H9 (cell line): ENCODE data around the gene CTNNA3. TPM values are rescaled to one million over a fixed set of nuclear protein-coding genes. Genes with fewer than 3 reads are reported as not detected.

Source experiments
- DNase-seq: peaks from one replicate; pipeline ENCODE4 v3.0.0-alpha.2; 2017
- H2AFZ ChIP-seq: one replicate; pipeline ENCODE4 v1.6.1; 2013; ENCODE audit warnings: mild to moderate bottlenecking, low read length, control low read depth, moderate library complexity
- H2AK5ac ChIP-seq: 2 replicates; pipeline ENCODE4 v1.6.1; 2013; ENCODE audit warnings: low read length, control low read depth, mixed read lengths; ENCODE audit not compliant: insufficient read length
- H2BK120ac ChIP-seq: one replicate; pipeline ENCODE4 v1.6.1; 2013; ENCODE audit warnings: low read depth, mild to moderate bottlenecking, low read length, control low read depth, inconsistent platforms; ENCODE audit not compliant: poor library complexity, severe bottlenecking
- H2BK12ac ChIP-seq: 2 replicates; pipeline ENCODE4 v1.6.1; 2013; ENCODE audit warnings: low read length, control low read depth, mixed read lengths, low read depth; ENCODE audit not compliant: insufficient read length
- H2BK15ac ChIP-seq: 2 replicates; pipeline ENCODE4 v1.6.1; 2013; ENCODE audit warnings: low read depth, low read length, control low read depth
- H2BK20ac ChIP-seq: one replicate; pipeline ENCODE4 v1.6.1; 2013; ENCODE audit warnings: low read depth, mild to moderate bottlenecking, low read length, control low read depth, inconsistent platforms; ENCODE audit not compliant: poor library complexity, severe bottlenecking
- H2BK5ac ChIP-seq: 2 replicates; pipeline ENCODE4 v1.6.1; 2013; ENCODE audit warnings: low read length, control low read depth, mixed read lengths; ENCODE audit not compliant: insufficient read length
- H3K14ac ChIP-seq: 2 replicates; pipeline ENCODE4 v1.6.1; 2013; ENCODE audit warnings: low read length, control low read depth; ENCODE audit not compliant: insufficient read depth
- H3K18ac ChIP-seq: 2 replicates; pipeline ENCODE4 v1.6.1; 2013; ENCODE audit warnings: low read depth, mild to moderate bottlenecking, mixed read lengths, low read length, control low read depth; ENCODE audit not compliant: insufficient read length
- H3K23ac ChIP-seq: 2 replicates; pipeline ENCODE4 v1.6.1; 2013; ENCODE audit warnings: low read length, control low read depth, mixed read lengths, low read depth; ENCODE audit not compliant: insufficient read length
- H3K23me2 ChIP-seq: 2 replicates; pipeline ENCODE4 v1.6.1; 2013; ENCODE audit warnings: low read depth, mild to moderate bottlenecking, mixed read lengths, low read length, control low read depth; ENCODE audit not compliant: insufficient read length, poor library complexity, severe bottlenecking
- H3K27ac ChIP-seq: 2 replicates; pipeline ENCODE4 v1.5.1; 2013; ENCODE audit warnings: low read length, control low read depth, mixed read lengths, low read depth; ENCODE audit not compliant: insufficient read length
- H3K27me3 ChIP-seq: 2 replicates; pipeline ENCODE4 v1.6.1; 2013; ENCODE audit warnings: low read length, control low read depth, inconsistent platforms; ENCODE audit not compliant: insufficient read depth
- H3K4ac ChIP-seq: 2 replicates; pipeline ENCODE4 v1.6.1; 2013; ENCODE audit warnings: low read depth, mild to moderate bottlenecking, control low read depth, inconsistent platforms, low read length, moderate library complexity
- H3K4me1 ChIP-seq: 2 replicates; pipeline ENCODE4 v1.6.1; 2013; ENCODE audit warnings: low read length, control low read depth, inconsistent platforms; ENCODE audit not compliant: insufficient read depth
- H3K4me2 ChIP-seq: 2 replicates; pipeline ENCODE4 v1.6.1; 2013; ENCODE audit warnings: low read length, control low read depth, mixed read lengths; ENCODE audit not compliant: insufficient read length, insufficient read depth
- H3K56ac ChIP-seq: 2 replicates; pipeline ENCODE4 v1.6.1; 2013; ENCODE audit warnings: low read depth, mild to moderate bottlenecking, mixed read lengths, low read length, control low read depth; ENCODE audit not compliant: insufficient read length
- H3K79me1 ChIP-seq: 2 replicates; pipeline ENCODE4 v1.6.1; 2013; ENCODE audit warnings: low read depth, mild to moderate bottlenecking, moderate library complexity, low read length, control low read depth, inconsistent platforms; ENCODE audit not compliant: insufficient read depth, poor library complexity, severe bottlenecking
- H3K79me2 ChIP-seq: 2 replicates; pipeline ENCODE4 v1.6.1; 2013; ENCODE audit warnings: low read length, control low read depth, inconsistent platforms; ENCODE audit not compliant: insufficient read depth
- H3K9ac ChIP-seq: 2 replicates; pipeline ENCODE4 v1.6.1; 2013; ENCODE audit warnings: low read length, control low read depth, mixed read lengths; ENCODE audit not compliant: insufficient read length; ENCODE audit errors: extremely low read depth
- H3K9me3 ChIP-seq: one replicate; pipeline ENCODE4 v1.6.1; 2013; ENCODE audit warnings: low read depth, low read length, inconsistent platforms; ENCODE audit not compliant: control insufficient read depth
- H3T11ph ChIP-seq: one replicate; pipeline ENCODE4 v1.6.1; 2013; ENCODE audit warnings: mild to moderate bottlenecking, low read length, control low read depth, inconsistent platforms
- H4K20me1 ChIP-seq: one replicate; pipeline ENCODE4 v1.6.1; 2013; ENCODE audit not compliant: control insufficient read depth, insufficient read length, insufficient read depth
- H4K5ac ChIP-seq: 2 replicates; pipeline ENCODE4 v1.6.1; 2013; ENCODE audit warnings: low read depth, mild to moderate bottlenecking, mixed read lengths, low read length, control low read depth; ENCODE audit not compliant: insufficient read length
- H4K8ac ChIP-seq: replicated peaks from 2 replicates; pipeline ENCODE4 v1.6.1; 2013; ENCODE audit warnings: low read length, control low read depth, mixed read lengths, low read depth; ENCODE audit not compliant: insufficient read length
- H4K91ac ChIP-seq: 2 replicates; pipeline ENCODE4 v1.6.1; 2013; ENCODE audit warnings: low read depth, mild to moderate bottlenecking, moderate library complexity, mixed read lengths, low read length, control low read depth; ENCODE audit not compliant: insufficient read length
- H3K27ac Mint-ChIP-seq, 3 experiments: 2 replicates in 2 of 3; 3 replicates in 1 of 3; pipeline ENCODE4 v1.8.0; 2020 to 2021; ENCODE audit warnings: mixed read lengths in 3 of 3, mild to moderate bottlenecking in 1 of 3, moderate library complexity in 1 of 3
- H3K27me3 Mint-ChIP-seq: 2 replicates; pipeline ENCODE4 v1.8.0; 2021; ENCODE audit warnings: low read depth, mild to moderate bottlenecking, moderate library complexity, mixed read lengths
- H3K36me3 Mint-ChIP-seq, 3 experiments: 2 replicates in 2 of 3; 3 replicates in 1 of 3; pipeline ENCODE4 v1.8.0; 2020 to 2021; ENCODE audit warnings: low read depth in 3 of 3, mixed read lengths in 3 of 3; ENCODE audit not compliant: insufficient read depth in 1 of 3
- H3K4me1 Mint-ChIP-seq, 2 experiments: 2 replicates each; pipeline ENCODE4 v1.8.0; 2020; ENCODE audit warnings: mixed read lengths in 2 of 2
- H3K4me3 Mint-ChIP-seq, 2 experiments: 2 replicates in 1 of 2; 3 replicates in 1 of 2; pipeline ENCODE4 v1.8.0; 2020 to 2021; ENCODE audit warnings: mild to moderate bottlenecking in 2 of 2, mixed read lengths in 2 of 2, moderate library complexity in 1 of 2
- H3K9me3 Mint-ChIP-seq, 2 experiments: 2 replicates in 1 of 2; 3 replicates in 1 of 2; pipeline ENCODE4 v1.8.0; 2020; ENCODE audit warnings: mild to moderate bottlenecking in 2 of 2, mixed read lengths in 2 of 2, moderate library complexity in 1 of 2
- CTCF ChIP-seq: fragments of 200-600 bp; sonication (generic); conservative IDR thresholded peaks from 3 replicates; pipeline ENCODE4 v1.8.0; 2021; ENCODE audit warnings: antibody characterized with exemption, mild to moderate bottlenecking
- WGBS: extraction: QIAGEN DNeasy Blood & Tissue Kit; methylation state at CpG from one replicate; pipeline ENCODE4 v1.1.7; 2013; ENCODE audit warnings: missing lambda C conversion rate, low lambda C conversion rate, mixed read lengths; ENCODE audit not compliant: insufficient read length; ENCODE audit errors: extremely low coverage; 5-methylcytosine and 5-hydroxymethylcytosine counted together
- total RNA-seq: library from RNA; stranded (reverse); gene quantifications from 2 replicates; pipeline ENCODE4 v1.2.1, GENCODE V29; 2021

The CTNNA3 gene
- total RNA-seq, 1 experiment from 2014 or later = 3.3 TPM

GRCh38 chr10:66680886-66681285 lies 1015.1 kb downstream of the CTNNA3 start:
- Mint-ChIP-seq H3K4me3 (no peak overlapping the region), H3K27ac (no peak overlapping the region), H3K27me3 (no peaks in the 10 kb centered on the region), H3K4me1 (no peaks in the 10 kb centered on the region), H3K9me3 (no peaks in the 10 kb centered on the region), H3K36me3 (no peaks in the 10 kb centered on the region)
- H3K14ac ChIP-seq = no peak overlapping the region
- no peaks in the 10 kb centered on the region for H3K23me2 ChIP-seq
- H3T11ph ChIP-seq = no peak overlapping the region
- no peaks in the 10 kb centered on the region for H4K20me1 ChIP-seq
- no peaks in the 10 kb centered on the region for H3K79me1 ChIP-seq
- H3K79me2 ChIP-seq = no peaks in the 10 kb centered on the region
- no peak for DNase-seq
- no peak overlapping the region for H4K5ac ChIP-seq
- no peaks in the 10 kb centered on the region for H3K9me3 ChIP-seq
- H3K27me3 ChIP-seq = no peaks in the 10 kb centered on the region
- H3K56ac ChIP-seq = no peak overlapping the region
- no peak overlapping the region for H2BK20ac ChIP-seq
- no peak overlapping the region for H2BK12ac ChIP-seq
- H2BK120ac ChIP-seq = no peak overlapping the region
- H3K4ac ChIP-seq = no peak overlapping the region
- TF ChIP-seq CTCF = no peak
- no peak overlapping the region for H3K9ac ChIP-seq
- H3K4me1 ChIP-seq = no peaks in the 10 kb centered on the region
- H3K4me2 ChIP-seq = no peak overlapping the region
- no peak overlapping the region for H3K18ac ChIP-seq
- H2AK5ac ChIP-seq = no peak overlapping the region
- H3K27ac ChIP-seq = no peak overlapping the region
- H4K91ac ChIP-seq = no peak overlapping the region
- no peak overlapping the region for H3K23ac ChIP-seq
- H2BK5ac ChIP-seq = no peak overlapping the region
- H2AFZ ChIP-seq = no peak overlapping the region
- H2BK15ac ChIP-seq = no peak overlapping the region
- no CpG with 5 or more reads among the region's 1 CpG for WGBS
- no peak overlapping the region for H4K8ac ChIP-seq
